ENCODE data around the gene CUZD1.

Gene CUZD1

DNA sequence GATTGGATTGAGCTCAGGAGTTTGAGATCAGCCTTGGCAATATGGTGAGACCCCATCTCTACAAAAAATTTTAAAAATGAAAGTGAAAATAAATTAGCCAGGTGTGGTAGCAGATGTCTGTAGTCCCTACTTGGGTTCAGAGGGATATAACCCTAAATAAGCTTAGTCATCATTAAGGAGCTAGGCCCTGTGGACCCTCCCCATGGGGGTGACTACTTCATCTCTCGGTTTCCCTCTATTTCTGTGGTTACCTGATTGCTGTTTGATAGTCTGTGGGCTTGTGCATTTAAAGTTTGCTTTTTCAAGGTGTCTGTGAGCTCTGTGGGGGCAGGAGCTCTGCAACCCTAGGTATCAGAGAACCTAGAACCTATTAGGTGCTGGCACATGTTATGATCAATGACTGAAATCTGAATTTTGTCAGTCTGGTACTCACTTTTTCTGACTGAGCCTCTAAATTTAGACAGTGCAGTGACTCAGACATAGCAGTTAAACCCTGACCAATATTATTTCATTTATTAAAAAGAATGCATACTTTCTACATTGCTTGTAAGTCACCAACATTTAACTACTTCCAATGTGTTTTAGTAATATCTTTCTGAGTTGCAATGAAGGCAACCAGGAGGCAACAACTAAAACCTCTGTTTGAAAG, 8.1 kb upstream of the CUZD1 start:
- DNase-seq, result no peak

DNA sequence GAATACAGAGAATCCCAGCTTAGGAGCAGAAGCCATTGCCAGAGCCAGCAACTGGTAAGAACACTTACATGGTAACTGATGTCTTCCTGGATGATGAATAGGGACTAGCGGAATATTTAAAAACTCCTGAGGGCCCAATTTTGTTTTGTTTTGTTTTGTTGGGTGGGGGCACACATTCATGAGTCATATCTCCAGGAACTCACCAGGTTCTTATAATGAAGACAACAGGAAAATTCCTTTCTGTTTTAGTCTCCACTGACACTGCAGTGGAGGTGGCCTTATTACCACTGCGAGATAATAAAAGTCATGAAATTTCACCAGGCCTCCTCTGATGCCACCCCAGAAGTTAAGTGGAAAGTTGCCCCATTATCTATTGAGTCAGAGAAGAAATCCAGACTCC, 6.6 kb upstream of the CUZD1 start:
- no peak for DNase-seq

DNA sequence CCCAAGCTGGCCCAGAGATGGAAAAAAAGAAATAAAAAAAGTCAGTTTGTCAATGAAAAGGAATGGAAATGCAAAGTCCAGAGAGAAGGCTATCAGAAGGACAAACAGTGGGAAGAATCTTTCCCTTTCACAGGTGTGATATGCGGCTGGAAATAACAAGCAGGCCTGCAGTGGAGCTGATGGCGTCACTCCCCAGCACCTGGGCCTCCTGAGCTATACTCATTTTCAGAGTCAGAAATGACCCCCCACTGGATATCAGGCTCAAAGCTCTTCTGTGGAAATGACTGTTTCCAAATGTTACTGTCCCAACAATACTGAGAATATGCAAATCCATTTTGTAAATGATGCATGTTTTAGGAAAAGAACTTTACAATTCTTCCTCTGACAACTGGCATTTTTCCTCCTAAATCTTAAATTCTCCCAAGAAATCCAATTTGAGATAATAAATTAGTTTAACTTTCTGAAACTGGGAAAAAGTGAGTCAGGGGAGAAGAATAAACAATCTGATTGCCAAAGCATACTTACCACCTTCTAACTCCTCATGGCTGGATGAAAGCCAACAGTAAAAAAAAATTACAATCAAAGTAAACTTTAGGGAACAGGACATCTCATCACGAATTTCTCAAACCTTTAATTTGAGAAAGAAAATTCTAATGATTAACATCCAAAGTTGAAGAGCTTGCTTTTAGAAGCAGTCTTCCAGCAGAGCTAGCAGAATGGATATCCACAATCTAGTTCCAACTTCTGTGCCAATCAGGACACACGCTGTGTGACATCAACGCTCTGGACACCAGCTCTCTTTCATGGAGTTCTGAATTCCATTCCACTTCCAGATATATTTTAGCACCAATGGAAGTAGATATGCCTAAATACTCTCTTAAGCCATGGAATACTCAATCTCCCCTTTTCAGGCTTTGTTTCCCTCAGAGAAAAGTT, 5.3 kb upstream of the CUZD1 start:
- DNase-seq, result no peak

DNA sequence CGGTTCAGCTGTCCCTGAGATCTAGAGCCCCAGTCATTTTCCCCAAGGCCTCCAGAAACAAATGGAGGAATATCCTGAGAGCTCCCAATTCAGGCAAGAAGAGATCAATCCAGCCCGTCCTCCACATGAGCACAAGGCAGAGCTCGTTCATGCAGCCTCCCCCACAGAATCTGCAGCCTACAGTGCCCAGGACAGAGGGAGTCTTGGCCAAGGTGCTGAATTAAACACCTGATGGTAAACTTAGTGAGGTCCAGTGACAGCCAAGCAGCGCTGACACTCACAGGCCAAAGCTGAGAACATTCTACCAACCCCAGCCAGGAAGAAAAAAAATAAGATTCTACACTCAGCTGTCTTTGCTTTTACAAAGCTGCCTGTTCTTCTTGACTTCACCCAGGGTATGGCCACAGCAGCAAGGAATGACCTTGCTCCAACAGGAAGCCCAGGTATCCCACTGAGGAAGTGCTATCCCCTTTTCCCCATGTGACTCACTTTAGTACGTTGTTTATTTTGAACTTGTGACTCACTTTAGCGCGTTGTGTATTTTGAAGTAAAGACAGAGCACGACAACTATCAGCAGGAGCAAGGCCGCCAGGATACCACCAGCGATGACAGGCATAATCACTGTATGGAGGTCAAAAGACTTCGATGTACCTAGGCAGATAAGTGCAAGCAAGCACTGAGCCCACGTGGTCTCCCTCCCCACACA, 4.4 kb upstream of the CUZD1 start:
- no peak for DNase-seq

DNA sequence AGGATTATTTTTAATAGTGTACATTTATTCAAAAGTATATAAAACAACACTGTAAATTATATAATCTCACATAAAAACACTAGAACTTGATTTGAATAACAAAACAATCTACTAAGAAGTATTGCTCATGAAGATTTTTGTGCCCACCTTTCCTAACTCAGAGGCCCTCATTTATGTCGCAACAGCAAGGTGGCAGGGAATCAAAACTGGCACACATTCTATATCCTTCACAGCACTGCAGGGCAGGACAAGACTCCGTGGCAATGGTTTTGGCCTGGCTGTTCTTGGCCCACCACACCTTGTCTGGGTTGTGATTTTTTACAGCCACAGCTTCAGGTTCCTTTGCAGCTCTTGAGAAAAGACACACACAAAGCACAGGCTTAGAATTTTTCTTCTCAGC, 3.4 kb upstream of the CUZD1 start:
- no peak for DNase-seq

DNA sequence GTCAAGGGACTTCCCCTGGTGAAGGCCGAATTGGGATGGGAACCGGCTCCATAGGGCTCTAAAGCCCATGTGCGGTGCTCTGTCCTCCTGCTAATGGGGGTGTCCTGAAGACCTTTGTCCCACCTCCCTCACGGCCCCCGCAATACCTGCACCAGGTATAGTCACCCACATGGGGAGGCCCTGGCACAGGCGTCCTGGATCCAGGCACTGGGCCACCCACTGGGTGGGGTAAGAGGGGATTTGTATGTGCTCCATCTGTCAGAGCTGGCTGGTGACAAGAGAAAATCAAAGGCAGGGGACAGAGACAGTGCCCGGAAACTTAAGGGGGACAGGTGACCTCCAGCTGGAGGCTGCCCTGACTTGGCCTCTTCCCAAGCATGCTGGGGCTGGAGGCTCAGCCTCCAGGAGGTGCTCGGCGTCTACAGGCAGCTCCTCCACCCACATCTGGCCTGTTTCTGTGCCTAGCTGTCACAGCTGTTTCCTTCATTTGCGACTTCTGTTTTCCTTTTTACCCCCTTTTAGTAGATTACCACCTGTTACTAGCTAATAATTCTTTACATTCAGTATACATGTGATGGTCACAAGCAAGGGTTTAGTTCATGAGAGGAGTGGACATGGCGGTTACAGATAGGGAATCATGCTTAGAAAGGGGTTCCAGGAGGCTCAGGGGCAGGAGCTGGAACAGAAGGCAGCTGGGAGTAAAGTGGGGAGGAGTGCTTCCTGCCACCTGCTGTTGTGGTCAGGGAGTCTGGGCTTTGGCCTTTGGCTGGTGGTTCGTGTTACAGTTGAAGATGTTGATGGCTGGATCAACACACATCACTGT, 2.3 kb upstream of the CUZD1 start:
- DNase-seq, result no peak

DNA sequence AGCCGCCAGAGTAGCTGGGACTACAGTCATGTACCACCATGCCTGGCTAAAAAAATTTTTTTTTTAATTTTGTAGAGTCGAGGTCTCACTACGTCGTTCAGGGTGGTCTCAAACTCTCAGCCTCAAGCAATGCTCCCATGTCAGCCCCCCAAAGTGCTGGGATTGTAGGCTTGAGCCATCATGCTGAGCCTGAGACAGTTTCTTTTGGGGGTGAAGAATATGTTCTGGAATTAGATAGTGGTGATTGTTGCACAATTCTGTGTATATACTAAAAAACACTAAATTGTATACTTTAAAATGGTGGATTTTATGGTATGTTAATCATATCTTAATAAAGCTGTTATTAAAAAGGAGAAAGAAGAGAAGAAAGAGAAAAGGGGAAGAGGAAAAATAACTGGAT, 1.5 kb downstream of the CUZD1 start:
- DNase-seq, result no peak

DNA sequence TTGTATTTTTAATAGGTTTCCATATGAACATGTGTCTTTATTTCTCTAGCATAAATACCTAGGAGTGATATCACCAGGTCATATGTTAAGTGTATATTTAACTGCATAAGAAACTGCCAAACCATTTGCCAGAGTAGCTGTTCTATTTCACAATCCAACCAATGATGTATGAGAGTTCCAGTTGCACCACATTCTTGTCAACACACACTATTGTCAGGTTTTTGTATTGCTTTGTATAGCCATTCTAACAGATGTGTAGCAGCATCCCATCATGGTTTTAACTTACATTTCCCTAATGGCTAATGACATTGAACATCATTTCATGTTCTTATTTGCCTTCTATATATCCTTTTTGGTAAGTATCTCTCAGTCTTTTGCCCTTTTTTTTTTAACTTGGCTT, 4.1 kb downstream of the CUZD1 start:
- no peak for DNase-seq

DNA sequence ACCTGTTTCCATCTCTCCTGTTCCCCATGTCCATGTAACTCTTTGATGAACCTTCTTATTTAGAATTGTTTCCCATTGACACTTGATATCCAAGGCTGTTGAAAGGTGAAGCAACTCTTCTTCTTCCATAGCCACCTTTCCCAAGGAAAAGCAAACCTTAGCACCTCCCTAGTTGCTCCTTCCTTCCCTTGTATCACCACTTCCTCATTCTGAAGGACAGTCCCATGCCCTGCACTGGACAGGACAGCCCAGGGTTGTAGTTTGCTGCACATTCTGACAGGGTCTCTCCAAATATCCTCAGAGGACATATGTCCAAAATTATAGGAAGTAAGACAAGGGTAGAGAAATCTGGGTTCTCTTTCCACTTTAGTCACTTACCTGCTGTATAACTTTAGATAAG, 6.2 kb downstream of the CUZD1 start:
- DNase-seq, result no peak

DNA sequence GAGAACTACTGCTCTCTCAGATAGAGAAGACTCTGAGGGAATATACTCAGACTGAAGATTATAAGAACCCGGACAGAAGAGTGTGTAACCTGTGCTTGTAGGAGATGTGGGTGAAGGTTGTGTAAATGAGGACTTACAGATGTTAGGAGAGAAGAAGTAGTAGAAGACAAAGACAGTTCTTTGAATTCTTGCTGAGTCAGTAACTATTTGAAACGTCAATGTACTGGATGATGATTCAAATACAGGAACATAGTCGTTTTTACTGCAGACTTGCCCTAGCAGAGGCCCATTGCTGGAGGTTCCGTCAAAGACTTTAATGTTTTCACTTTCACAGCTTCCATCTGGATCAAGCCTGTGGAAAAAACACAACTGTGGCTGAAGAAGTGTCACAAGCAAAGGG, 6.8 kb downstream of the CUZD1 start:
- DNase-seq, result no peak

DNA sequence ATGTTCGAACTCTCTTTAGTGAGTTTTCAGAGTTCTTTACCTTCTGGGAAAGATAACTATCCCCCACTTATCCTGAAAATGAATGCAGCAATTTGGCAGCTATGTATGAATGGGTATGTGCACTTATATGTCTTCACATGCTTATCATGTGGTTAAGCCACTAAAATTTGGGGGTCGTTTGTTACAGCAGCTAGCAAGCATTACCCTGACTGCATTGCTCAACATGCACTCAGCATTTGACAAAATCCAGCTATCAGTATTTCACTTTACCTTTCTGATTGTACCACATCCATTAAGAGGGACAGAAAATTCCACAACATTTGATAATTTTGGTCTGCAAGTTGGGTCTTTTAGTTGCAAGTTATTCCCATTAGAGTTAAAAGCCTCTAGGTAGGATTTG, 9.7 kb downstream of the CUZD1 start:
- DNase-seq, result no peak

DNA sequence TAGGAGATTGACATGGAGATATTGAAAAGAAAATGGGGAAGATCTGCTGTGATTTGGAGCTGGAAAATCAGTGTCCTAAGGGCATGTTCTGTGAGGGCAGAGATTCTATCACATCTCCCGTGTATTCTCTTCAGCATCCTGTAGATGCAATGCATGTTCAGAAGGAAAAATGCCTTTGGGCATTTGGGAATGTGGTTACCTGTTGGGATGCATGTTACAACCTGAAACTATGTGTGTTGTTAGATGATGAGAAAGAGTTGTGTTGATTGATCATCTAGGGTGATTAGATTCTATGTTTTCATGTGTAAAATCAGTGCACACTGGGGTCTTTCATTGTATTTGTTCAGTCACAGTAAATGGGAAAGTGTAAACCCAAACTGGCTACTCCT, 14.7 kb downstream of the CUZD1 start:
- DNase-seq, result no peak

DNA sequence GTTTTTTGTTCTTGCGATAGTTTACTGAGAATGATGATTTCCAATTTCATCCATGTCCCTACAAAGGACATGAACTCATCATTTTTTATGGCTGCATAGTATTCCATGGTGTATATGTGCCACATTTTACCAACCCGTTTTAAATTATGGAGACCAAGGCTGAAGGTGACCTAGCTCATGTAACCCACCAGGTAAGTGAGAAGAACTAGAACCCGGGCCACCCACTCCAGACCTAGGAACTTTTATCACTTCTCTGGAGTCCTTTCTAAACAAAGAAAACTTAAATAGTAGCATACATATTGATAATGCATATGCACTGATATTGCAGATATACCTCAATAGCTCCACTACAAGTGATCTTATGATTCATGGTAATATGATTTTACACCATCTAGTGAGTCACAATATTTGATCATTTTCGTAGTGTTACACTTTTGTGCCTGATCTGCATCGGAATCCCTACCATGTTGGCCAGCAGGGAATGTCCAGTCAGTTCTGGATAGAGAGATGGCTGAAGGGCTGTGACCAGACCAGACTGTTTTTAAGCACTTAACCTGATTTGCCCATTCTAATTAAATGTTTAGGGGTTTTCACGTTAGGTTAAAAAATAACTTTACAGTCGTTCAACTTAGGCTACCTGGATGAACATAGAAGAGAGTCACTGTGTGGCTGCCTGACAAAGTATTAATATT, 15.2 kb downstream of the CUZD1 start:
- no peak for DNase-seq

DNA sequence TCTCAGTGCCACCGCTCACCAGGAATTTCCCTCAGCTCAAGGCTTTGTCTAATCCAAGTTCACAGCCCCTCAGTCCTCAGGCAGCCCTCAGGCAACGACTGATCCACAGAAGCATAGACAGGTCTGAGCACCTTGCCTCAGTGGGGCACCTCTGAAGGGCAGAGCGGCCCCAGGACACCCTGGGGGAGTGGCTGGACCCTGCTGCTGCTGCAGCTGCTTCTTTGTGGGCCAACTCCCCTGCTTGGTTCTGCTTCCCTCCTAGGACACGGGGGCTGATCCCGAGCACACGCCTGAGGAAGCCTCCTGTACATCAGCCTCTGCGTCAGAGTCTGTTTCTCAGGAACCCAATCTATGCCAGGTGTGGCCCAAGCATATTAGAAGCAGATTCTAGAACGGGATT, 16.2 kb downstream of the CUZD1 start:
- no peak for DNase-seq

DNA sequence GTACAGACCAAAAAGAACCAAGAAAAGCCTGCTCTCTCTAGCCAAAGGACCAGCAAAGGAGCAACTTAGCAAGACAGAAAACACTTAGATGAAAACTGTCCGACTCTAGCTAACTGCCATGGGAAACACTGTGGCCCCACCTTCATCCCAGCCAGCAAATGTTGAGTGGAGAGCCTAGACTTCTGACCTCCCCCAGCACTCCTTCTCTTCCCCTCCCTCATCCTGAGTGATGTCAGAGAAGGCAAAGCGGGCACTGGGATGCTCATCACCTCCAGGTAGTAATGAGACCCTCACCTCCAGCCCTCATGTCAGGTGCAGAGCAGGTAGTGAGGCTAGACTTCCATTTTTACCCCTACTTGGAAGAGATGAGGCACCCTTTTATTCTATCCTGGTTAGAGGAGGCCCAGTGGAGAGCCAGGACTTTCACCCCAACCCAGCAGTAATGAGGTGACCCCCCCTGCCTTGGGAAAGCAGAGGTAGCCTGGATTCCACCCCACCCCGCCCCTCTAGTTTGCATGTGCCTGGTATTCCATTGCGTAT, 16.9 kb downstream of the CUZD1 start:
- no peak for DNase-seq

DNA sequence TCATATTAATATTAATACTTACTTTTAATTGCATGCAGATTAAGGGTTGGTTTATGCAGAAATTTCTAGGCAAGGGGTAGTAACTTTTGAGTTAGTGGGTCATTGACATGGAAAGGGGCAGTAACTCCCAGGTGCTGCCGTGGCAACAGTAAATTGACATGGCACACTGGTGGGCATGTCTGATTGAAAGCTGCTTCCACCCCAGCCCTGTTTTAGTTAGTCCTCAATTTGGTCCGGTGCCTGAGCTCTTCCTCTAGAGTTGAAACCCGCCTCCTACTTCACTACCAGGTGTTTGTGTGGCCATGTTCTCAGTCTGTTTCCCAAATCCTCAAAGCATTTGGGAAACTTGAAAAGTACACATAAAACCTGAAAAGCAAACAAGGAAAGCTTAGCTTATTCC, 18.4 kb downstream of the CUZD1 start:
- no peak for DNase-seq

DNA sequence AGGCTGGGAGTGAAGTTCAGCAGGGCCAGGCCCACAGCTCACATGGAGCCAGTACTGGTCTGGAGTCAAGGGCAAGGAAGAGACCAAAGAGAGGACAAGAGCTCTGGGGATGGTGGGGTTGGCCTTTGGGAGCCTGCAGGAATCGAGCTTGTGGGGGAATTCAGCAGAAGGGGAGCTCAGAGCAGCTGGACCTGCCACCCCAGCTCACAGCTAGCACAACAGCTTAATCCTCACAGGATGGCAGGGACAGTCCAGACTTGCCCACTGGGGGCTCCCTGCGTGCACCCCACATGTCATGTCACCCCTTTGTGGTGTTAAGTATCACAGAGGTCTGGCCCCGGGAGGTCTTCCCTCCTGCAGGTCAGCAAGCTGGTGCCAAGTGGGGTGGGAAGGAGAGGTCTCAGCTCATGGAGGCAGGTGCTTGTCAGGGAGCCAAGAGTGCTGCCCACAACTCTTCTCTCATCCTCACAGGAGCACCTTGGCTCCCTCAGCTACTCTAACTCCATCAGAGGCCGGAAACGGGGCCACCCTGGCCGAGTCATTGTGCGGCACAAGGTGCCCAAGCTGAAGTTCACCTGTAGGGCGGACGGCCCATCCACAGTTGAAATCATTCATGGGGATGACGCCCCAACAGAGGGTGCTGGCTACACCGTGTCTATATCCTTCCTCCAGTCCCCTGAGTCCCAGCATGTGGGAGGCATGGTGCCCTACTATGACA, 22.5 kb downstream of the CUZD1 start:
- no peak for DNase-seq

DNA sequence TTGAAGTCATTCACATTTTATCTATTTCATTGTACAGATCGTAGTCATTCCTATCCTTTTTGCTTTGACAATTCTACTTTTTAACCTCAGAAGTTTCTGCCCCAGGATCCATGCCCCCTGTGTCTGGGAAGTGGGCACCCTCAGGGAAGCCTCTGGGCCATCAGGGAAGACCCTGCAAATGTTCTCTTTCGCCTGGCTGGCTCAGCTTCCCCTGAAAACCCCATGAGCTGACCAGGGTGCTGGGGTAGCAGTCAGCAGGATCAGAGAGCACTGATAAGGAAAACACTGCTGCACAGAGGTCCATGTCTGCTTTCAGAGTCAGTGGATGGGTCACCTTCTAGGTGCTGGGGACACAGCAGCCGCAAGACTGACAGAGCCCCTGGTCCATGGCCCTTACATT, 23.8 kb downstream of the CUZD1 start:
- no peak for DNase-seq

DNA sequence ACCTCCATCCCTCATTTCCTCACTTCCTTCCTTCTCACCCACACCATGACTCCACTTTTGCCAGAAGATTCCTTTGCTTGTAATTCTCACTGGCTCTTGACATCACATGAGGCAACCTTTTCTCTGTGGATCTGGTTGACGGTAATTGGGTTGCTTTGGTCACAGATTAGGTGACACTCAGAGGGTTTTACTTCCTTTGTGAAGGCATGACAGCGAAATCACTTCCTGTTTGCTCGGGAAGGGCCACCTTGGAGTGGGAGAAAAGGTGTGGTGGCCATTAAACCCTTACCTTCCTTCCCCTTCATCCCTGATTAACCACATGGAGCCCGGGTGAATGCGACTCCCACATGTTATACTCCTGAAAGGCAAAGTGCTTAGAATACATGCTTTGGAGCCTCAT, 30.2 kb downstream of the CUZD1 start:
- DNase-seq, result no peak

DNA sequence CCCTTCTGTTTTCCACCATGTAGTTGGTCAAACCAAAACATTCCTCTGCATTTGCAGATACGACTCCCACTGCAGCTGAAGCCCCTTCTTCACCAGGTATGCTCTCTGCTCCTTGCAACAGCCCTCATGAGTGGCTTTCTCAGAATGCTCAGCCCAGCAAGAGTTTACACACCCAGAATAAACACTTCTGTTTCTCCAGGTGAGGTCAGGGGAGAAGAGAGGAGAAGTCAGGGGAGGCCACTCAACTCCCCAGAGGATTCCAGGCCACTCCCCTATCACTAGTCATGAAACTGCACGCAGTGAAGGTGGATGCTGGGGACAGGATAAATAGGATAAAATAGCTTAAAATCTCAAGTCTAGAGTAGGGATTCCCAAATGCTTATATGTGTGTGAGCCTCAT, 31.2 kb downstream of the CUZD1 start:
- DNase-seq, result no peak

DNA sequence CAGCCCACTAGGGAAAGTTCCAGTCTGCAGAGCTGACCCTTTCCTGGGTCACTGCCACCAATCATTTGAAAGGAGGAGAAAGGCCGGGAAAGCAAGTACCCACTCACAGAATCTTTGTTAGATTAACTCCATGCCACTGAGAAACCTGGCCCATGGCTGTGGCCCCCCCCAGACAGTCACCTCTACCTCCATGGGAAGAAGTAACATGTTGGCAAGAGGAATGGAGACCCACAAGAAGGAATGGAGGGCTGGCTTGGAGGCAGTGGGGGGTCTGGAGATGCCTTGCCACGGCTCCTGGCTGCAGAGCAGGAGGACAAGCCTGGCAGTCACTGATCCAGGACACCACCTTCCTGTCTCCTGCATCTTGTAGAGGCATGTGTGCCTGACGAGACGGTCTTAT, 32.9 kb downstream of the CUZD1 start:
- DNase-seq, result no peak

DNA sequence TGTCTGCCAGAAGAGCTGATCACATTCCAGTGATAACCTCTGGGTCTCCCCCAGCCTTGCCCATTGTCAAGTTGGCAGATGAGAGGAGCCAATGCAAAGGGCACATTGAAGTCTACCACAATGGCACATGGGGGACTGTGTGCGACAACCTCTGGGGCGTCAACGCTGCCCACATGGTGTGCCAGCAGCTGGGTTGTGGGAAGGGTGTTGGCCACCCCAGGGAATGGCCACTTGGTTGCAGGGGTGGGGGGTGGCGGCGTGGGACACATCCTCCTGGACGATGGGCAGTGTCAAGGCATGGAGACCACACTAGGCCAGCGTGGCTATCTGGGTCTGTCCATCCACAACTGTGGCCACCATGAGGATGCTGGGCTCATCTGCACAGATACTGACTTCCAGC, 43.4 kb downstream of the CUZD1 start:
- DNase-seq, result no peak

Measured in NCI-H69 (cell line).